Stimulated activated naive CD4-positive, alpha-beta T cell treated with Interleukin-2 at 50 U/mL for 16 hours (primary cell): Measurements from ENCODE around the gene MAGI2.
"Not testable (repeated sequence)": the region's sequence is repeated elsewhere in the genome, so short reads cannot be mapped to it uniquely, and the experiment has no call there.

Experiments used
- DNase-seq: peaks from one replicate; lab custom pipeline; 2025; lab: John Stamatoyannopoulos, UW

Gene MAGI2

DNA sequence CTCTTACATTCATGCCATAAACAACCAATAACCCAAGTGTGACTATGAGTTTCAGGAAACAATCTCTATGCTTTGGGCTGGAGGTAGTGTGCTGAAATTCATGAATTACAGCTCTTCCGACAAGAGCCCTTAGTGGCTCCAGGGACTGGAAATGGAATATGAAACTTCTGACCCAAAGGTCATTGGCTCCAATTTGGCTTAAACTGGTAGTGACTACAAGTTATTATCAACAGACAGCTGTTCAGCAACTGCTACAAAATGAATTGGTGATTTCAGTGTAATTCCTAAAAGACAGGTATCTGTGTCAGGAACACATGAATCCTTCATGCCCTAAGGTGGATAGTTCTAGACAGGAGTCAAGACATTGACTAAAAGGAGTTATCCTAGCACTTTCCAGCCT lies 909.5 kb downstream of the MAGI2 start:
- DNase-seq = no peak

GRCh38 chr7:78542981-78543380 lies 910.5 kb downstream of the MAGI2 start:
- DNase-seq = no peak

DNA sequence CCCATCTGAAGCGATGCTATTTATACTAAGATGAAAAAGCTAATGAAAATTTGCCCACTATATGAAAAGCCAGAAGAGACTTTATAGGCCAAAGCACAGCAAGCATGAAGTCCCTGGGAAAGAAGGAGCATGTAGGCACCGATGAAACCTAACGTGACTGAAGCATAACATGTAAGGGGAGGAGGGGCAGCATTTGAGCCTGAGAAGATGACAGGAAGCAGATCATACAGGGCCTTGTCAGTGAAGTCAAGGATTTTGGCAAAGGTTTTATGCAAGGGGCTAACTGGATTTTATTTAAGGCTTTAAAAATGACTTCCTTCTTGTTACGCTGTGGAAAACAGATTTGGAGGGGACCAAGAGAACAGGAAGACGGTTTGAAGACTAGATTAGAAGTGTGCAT lies 910.9 kb downstream of the MAGI2 start:
- no peak for DNase-seq

GRCh38 chr7:78539825-78540224 lies 913.6 kb downstream of the MAGI2 start:
- DNase-seq = no peak

DNA sequence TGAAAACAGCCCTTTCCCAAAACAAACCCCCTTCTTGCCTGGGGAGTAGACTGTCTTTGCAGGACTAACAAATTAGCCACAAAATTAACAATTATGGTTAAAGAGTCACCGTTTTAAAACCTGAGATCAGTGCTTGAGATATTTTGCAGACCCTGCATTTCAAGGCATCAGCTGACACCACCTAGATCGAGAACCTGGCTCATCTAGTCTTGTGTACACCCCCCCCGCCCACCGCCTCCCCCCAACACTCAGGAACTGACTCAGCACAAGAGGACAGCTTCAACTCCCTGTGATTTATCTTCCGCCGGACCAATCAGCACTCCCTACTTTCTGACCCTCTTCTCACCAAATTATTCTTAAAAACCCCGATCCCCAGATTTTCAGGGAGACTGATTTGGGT lies 917.8 kb downstream of the MAGI2 start:
- DNase-seq = no peak

GRCh38 chr7:78530351-78530750 lies 923.1 kb downstream of the MAGI2 start:
- DNase-seq = no peak

GRCh38 chr7:78529392-78529791 lies 924.1 kb downstream of the MAGI2 start:
- DNase-seq = no peak

DNA sequence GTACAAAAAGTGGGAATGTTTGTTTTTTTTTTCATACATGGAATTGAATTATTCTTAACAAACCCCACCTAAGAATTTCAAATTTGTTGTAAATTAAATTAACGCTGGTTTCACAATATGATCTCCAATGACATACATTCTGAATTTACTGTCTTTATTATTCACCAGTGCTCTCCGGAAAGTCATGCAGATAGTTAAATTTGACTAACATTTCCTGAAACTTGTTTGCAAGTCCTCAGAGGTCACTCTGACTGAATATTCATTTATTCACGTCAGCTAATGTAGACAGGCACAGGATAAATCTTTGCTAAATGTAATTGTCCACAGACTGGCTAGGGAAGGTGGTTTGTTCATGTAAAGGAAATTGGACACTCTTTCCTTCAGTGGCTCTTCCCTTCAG lies 924.5 kb downstream of the MAGI2 start:
- DNase-seq = no peak

GRCh38 chr7:78523930-78524329 lies 929.5 kb downstream of the MAGI2 start:
- DNase-seq = no peak

- DNase-seq = no peak
These were observed 931.5 kb downstream of the MAGI2 start for GRCh38 chr7:78521961-78522360.

GRCh38 chr7:78516450-78516849 lies 937.0 kb downstream of the MAGI2 start:
- DNase-seq = no peak

DNA sequence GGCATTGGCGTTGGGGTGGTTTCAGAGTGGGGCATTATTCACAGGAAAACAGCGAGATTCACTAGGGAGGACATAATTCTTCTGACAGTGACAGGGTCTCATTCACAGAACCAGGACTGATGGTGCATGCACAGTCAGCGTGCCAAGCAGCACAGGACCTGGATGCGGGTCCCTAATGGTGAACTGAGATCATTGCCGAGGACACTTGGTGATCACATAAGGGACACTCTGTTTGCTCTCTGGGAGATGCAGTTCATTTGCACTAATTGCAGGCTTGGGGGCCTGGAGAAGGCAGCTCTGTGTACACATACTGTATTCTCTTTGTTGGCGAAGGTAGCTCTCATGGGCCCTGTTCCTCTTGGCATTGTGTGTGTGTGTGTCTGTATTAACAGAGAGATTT lies 938.8 kb downstream of the MAGI2 start:
- DNase-seq = no peak

- DNase-seq = no peak
These were observed 942.8 kb downstream of the MAGI2 start for GRCh38 chr7:78510580-78511188.

DNA sequence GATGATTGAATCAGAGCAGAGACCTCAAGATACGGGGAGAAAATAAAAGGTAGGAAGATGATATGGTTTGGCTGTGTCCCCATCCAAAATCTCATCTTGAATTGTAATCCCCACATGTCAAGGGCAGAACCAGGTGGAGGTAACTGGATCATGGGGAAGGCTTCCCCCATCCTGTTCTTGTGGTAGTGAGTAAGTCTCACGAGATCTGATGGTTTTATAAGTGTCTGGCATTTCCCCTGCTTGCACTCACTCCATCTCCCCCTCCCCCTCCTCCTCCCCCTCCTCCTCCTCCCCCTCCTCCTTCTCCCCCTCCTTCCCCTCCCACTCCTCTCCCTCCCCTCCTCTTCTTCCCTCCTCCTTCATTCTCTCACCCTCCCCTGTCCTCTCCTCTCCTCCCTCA lies 950.2 kb downstream of the MAGI2 start:
- DNase-seq = not testable (repeated sequence)

GRCh38 chr7:78501064-78501463 lies 952.4 kb downstream of the MAGI2 start:
- no peak for DNase-seq

DNA sequence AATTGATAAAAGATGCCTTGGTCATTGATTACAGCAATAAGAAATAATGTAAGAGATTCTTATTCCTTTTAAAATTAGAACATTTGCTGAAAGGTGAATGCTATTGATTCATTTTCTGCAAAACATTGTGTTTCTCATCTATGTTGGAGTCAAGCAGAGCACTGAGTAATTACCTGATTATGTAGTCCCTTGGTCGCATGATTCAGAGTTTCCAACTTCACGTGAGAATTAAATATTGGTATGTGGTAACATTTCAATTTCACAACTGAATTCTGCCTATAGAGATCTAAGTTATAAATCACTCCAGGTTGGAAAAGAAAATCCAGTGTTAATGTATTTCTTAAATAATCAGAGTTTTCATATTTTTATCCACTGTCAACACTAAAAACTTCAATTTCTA lies 953.5 kb downstream of the MAGI2 start:
- no peak for DNase-seq

DNA sequence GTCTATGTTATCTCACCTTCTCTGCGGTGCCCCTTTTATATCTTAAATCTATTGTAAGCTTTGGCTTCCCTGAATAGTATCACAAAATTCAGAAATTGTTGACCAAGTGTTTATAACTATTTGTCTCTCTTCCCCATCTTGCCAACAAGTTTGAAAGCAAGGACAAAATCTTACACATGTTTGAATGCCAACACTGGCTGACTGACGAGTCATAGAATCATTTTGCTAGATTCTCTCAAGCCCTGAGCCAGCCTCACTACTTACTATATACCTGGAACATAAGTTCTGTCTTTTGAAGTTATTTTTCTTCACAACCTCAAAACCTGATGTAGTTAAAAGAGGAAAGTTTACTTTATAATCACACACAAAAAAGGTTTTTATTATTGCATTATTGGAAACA lies 954.2 kb downstream of the MAGI2 start:
- DNase-seq = no peak

- DNase-seq = no peak
These were observed 955.6 kb downstream of the MAGI2 start for GRCh38 chr7:78497728-78498427.

DNA sequence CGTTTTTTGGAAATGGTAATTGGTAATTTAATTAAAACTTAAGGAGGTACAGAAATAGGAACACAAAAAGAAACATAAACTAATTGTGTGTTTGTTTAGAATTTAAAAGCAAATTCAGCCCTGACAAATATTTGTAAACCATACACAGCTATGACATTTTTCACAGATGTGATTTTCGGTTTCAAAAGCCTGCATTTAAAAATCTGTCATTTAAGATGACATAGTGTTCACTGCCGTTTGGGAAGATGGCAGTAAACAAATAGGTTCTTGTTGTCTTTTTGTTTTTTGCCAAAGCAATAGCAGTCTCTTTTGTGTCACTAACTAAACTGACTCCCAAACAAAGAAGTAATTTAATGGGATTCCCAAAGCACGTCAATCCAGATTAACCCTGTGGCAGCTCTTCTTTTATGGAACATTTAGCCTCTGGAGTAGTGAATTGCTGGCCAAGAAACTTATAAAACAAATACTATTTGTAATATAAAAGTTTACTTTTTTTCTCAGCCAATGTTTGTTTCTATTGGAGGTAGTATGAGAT lies 957.3 kb downstream of the MAGI2 start:
- DNase-seq = no peak

- DNase-seq = no peak
These were observed 960.1 kb downstream of the MAGI2 start for GRCh38 chr7:78493401-78493800.

- no peak for DNase-seq
These were observed 961.3 kb downstream of the MAGI2 start for GRCh38 chr7:78492146-78492545.

GRCh38 chr7:78490524-78490923 lies 962.9 kb downstream of the MAGI2 start:
- no peak for DNase-seq

- no peak for DNase-seq
These were observed 963.8 kb downstream of the MAGI2 start for GRCh38 chr7:78489476-78490240.
